ENCODE results near the gene TAF12. TPM values are rescaled to one million over a fixed set of nuclear protein-coding genes. Genes with fewer than 3 reads are reported as not detected.

TAF12 gene
- total RNA-seq, 6 donors from 2014 or later: 10.9 to 24.1 (median 19.6) TPM

DNA sequence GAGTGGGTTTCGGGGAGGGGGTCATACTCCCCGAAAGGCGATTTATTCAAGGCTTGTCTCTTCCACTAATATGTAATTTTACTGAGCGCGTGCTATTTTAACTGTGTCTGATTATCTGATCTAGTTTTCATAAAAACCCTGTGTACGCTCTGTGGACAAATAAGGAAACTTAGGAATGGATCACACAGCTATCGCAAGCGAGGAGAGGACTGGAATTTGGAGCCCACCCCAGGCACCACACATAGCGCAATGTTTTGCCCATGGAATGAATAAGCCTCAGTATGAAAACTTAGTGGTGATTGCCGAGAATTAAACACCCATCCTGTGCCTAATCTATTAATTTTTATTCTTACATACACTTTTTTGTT is 60.6 kb downstream of the TAF12 start:
- DNase-seq: no peak
- TF ChIP-seq POLR2A (IDR thresholded peaks at IDR 0.05) (no peak), EP300 (IDR thresholded peaks at IDR 0.05) (no peak), POLR2AphosphoS5 (IDR thresholded peaks at IDR 0.05) (no peak)
- TF ChIP-seq, protein P1, sequence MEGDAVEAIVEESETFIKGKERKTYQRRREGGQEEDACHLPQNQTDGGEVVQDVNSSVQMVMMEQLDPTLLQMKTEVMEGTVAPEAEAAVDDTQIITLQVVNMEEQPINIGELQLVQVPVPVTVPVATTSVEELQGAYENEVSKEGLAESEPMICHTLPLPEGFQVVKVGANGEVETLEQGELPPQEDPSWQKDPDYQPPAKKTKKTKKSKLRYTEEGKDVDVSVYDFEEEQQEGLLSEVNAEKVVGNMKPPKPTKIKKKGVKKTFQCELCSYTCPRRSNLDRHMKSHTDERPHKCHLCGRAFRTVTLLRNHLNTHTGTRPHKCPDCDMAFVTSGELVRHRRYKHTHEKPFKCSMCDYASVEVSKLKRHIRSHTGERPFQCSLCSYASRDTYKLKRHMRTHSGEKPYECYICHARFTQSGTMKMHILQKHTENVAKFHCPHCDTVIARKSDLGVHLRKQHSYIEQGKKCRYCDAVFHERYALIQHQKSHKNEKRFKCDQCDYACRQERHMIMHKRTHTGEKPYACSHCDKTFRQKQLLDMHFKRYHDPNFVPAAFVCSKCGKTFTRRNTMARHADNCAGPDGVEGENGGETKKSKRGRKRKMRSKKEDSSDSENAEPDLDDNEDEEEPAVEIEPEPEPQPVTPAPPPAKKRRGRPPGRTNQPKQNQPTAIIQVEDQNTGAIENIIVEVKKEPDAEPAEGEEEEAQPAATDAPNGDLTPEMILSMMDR (IDR thresholded peaks at IDR 0.05): peak in 1 of 6 experiments; percentile 5
- peak; percentile 19 to 50 for ATAC-seq (ENCODE audit: low FRiP score in 2 of 2)
- Histone ChIP-seq H3K36me3 (peaks cover 19 to 32% (median 27%) of the 10 kb centered on the region in 4 donors), H3K4me1 (peaks cover 19 to 32% (median 24%) of the 10 kb centered on the region in 4 donors), H3K9me3 (no peaks in the 10 kb centered on the region), H3K4me3 (peak overlapping the region; percentile 27 to 92 (median 82)), H3K27me3 (no peaks in the 10 kb centered on the region), H3K27ac (peak overlapping the region; percentile 84 to 94 (median 91))
- 0 to 1% methylated on average over 10 of the region's 10 CpGs for WGBS, 2 donors

DNA sequence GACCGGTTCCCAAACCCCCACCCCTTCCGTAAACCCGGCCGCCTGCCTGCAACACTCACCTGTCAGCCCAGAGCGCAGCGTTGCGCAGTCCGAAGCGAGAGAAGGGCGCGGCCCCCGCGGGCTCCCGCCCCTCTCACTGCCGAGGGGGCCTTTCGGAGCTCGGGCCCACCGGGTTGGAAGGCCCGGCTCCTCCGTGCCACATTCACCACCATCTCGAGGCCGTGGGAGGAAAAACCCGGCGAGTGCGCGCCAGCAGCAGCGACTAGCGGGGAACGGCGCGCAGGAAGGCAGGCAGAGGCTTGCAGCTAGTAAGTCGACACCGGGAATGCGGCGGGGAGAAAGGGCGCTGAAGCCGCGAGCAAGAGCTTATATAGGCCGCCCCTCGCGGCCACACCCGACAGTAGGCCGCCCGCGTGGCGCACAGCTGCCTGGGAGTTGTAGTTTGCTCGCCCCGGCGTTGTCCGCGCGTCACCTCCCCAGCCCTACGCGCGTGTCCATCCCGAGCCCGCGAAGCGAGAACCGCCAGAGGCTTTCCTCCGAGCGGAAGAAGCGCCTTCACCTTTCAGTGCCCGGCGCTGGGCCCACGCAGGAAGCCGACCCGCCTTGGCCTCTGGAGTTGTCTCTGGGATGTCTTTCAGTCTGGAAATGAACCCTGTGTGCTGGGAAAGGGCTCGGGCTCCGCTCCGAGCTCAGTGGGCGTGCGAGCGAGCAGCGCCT is 61.2 kb downstream of the TAF12 start:
- Histone ChIP-seq H3K27me3 (no peaks in the 10 kb centered on the region), H3K27ac (peak overlapping the region; percentile 84 to 94 (median 91)), H3K9me3 (no peaks in the 10 kb centered on the region), H3K36me3 (peaks cover 25 to 38% (median 31%) of the 10 kb centered on the region in 4 donors), H3K4me1 (peaks cover 19 to 32% (median 24%) of the 10 kb centered on the region in 4 donors), H3K4me3 (peak overlapping the region; percentile 81 to 92 (median 82))
- ATAC-seq (ENCODE audit: low FRiP score in 2 of 2) (peak; percentile 98 to 99), DNase-seq (peak; percentile 98 to 99)
- 0 to 2% methylated on average over 7 to 63 of the region's 75 CpGs for WGBS, 2 donors
- TF ChIP-seq, protein P1 (IDR thresholded peaks at IDR 0.05): peak in 4 of 6 experiments; percentile 58 to 61 (median 60)
- TF ChIP-seq POLR2A (IDR thresholded peaks at IDR 0.05) (peak; percentile 68 to 99 (median 96)), POLR2AphosphoS5 (IDR thresholded peaks at IDR 0.05) (peak; percentile 99 to 100), EP300 (IDR thresholded peaks at IDR 0.05) (peak in 1 of 4 donors; percentile 88)

DNA sequence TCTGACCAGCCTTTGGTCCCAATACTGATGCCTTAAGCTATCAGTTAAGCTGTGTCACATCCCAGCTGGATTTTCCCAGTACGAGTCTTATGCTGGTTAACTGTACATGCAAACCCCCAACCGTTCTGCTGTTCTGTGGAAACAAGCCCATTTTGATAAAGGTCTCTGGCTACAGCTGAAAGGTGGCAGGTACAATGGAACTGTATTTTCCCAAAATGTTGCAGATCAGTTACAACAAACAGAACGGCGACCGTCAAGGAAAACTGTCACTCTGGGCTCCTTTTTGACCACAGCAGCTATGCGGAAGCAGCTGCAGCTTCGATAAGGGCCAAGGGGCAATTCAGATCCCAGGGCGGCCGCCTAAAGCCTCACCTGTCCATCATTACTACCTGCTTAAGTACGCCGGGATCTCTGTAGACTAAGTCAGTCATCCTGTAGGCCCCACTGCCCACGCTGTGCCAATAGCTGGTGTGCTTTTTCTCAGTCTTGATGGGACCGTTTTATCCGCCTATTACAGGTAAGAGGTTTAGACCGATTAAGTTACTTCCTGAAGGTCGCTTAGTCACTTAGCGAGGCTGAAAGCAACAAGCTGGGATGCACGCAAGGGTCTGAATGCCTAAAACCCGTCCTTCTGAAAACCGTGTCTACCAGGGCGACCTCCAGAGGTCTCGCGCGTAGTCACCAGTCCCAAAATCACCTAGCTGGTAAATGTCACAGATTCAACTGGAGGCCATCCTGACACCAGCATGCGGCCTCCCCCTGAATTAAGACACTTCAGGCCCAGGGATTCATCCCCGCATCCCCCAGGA is 61.9 kb downstream of the TAF12 start:
- peak; percentile 27 to 39 for ATAC-seq (ENCODE audit: low FRiP score in 2 of 2)
- H3K27ac ChIP-seq: peak overlapping the region; percentile 84 to 94 (median 91)
- 1 to 2% methylated on average over 15 to 24 of the region's 26 CpGs for WGBS, 2 donors
- H3K4me1 ChIP-seq: peaks cover 19 to 32% (median 24%) of the 10 kb centered on the region in 4 donors
- H3K36me3 ChIP-seq: peaks cover 27 to 44% (median 34%) of the 10 kb centered on the region in 4 donors
- H3K27me3 ChIP-seq: no peaks in the 10 kb centered on the region
- no peaks in the 10 kb centered on the region for H3K9me3 ChIP-seq
- peak overlapping the region; percentile 81 to 92 (median 82) for H3K4me3 ChIP-seq
- TF ChIP-seq POLR2A (IDR thresholded peaks at IDR 0.05): no peak
- no peak for TF ChIP-seq POLR2AphosphoS5 (IDR thresholded peaks at IDR 0.05)
- no peak for TF ChIP-seq EP300 (IDR thresholded peaks at IDR 0.05)
- TF ChIP-seq, protein P1 (IDR thresholded peaks at IDR 0.05): no peak
- DNase-seq: peak in 1 of 2 donors; percentile 47

- H3K27ac ChIP-seq: peak overlapping the region; percentile 6 to 94 (median 12)
- 85 to 95% methylated on average over 1 of the region's 1 CpG for WGBS, 2 donors
- no peaks in the 10 kb centered on the region for H3K9me3 ChIP-seq
- peaks cover 19 to 32% (median 24%) of the 10 kb centered on the region in 4 donors for H3K4me1 ChIP-seq
- no peak for ATAC-seq (ENCODE audit: low FRiP score in 2 of 2)
- no peak for TF ChIP-seq EP300 (IDR thresholded peaks at IDR 0.05)
- no peak for TF ChIP-seq POLR2AphosphoS5 (IDR thresholded peaks at IDR 0.05)
- TF ChIP-seq, protein P1 (IDR thresholded peaks at IDR 0.05): no peak
- no peak for TF ChIP-seq POLR2A (IDR thresholded peaks at IDR 0.05)
- peak overlapping the region in 2 of 4 donors; percentile 81 to 92 for H3K4me3 ChIP-seq
- H3K27me3 ChIP-seq: no peaks in the 10 kb centered on the region
- H3K36me3 ChIP-seq: peaks cover 27 to 55% (median 42%) of the 10 kb centered on the region in 4 donors
- no peak for DNase-seq
These were observed 63.5 kb downstream of the TAF12 start for GRCh38 chr1:28579401-28579800.
